Stimulated activated naive CD4-positive, alpha-beta T cell treated with Interleukin-2 at 50 U/mL for 16 hours (primary cell): ENCODE results near the gene ARMC3.
A peak's percentile ranks its signal among the peaks of the same experiment; 100 is the strongest.
"Not testable (repeated sequence)": the region's sequence is repeated elsewhere in the genome, so short reads cannot be mapped to it uniquely, and the experiment has no call there.

Source experiments
- DNase-seq: peaks from one replicate; lab custom pipeline; 2025; lab: John Stamatoyannopoulos, UW

Gene ARMC3

GRCh38 chr10:22927661-22928403, at the start of gene ARMC3:
Gene ARMC3 (plus strand): TSS chr10:22928053. CDS start chr10:22931997, 3,944 bp downstream.
- DNase-seq, result peak; percentile 52

GRCh38 chr10:22891797-22892196, 36.1 kb upstream of the ARMC3 start:
- DNase-seq, result no peak

- no peak for DNase-seq
These were observed 34.1 kb upstream of the ARMC3 start for GRCh38 chr10:22893781-22894180.

GRCh38 chr10:22894714-22895113, 33.1 kb upstream of the ARMC3 start:
- DNase-seq, result no peak

GRCh38 chr10:22895252-22895651, 32.6 kb upstream of the ARMC3 start:
- no peak for DNase-seq

- DNase-seq, result no peak
These were observed 30.5 kb upstream of the ARMC3 start for GRCh38 chr10:22897371-22897770.

GRCh38 chr10:22899307-22899706, 28.5 kb upstream of the ARMC3 start:
- no peak for DNase-seq

- DNase-seq, result no peak
These were observed 28.1 kb upstream of the ARMC3 start for GRCh38 chr10:22899775-22900174.

- no peak for DNase-seq
These were observed 26.8 kb upstream of the ARMC3 start for GRCh38 chr10:22900841-22901601.

- not testable (repeated sequence) for DNase-seq
These were observed 25.7 kb upstream of the ARMC3 start for GRCh38 chr10:22902147-22902546.

GRCh38 chr10:22903694-22904093, 24.2 kb upstream of the ARMC3 start:
- DNase-seq, result no peak

- DNase-seq, result no peak
These were observed 21.1 kb upstream of the ARMC3 start for GRCh38 chr10:22906767-22907166.

- DNase-seq, result no peak
These were observed 19.0 kb upstream of the ARMC3 start for GRCh38 chr10:22908837-22909236.

GRCh38 chr10:22909673-22910072, 18.2 kb upstream of the ARMC3 start:
- not testable (repeated sequence) for DNase-seq

- DNase-seq, result no peak
These were observed 16.8 kb upstream of the ARMC3 start for GRCh38 chr10:22911067-22911466.

GRCh38 chr10:22911889-22912762, 15.7 kb upstream of the ARMC3 start:
- no peak for DNase-seq

GRCh38 chr10:22912763-22913384, 15.0 kb upstream of the ARMC3 start:
- DNase-seq, result no peak

- DNase-seq, result no peak
These were observed 14.3 kb upstream of the ARMC3 start for GRCh38 chr10:22913474-22914092.

GRCh38 chr10:22915314-22915713, 12.5 kb upstream of the ARMC3 start:
- DNase-seq, result no peak

- no peak for DNase-seq
These were observed 2.8 kb upstream of the ARMC3 start for GRCh38 chr10:22925088-22925487.

- no peak for DNase-seq
These were observed 687 bp upstream of the ARMC3 start for GRCh38 chr10:22927166-22927565.
